ENCODE results near the gene MAT2B. TPM values are rescaled to one million over a fixed set of nuclear protein-coding genes. Genes with fewer than 3 reads are reported as not detected.

The MAT2B gene
- total and polyA plus RNA-seq, 9 of the 15 experiments (the other 6 are each of a cell fraction or from before 2014, with no cell fraction given): 32.0 to 57.7 (median 43.6) TPM

Other genes starting within 250 kb of the MAT2B start
- 121 and 122 TPM in 2 replicates for gene CCNG1, start 68.0 kb upstream of the MAT2B start, total RNA-seq (2014; rRNA removed)
- gene CCNG1, start 68.0 kb upstream of the MAT2B start, total RNA-seq (2014; rRNA removed; fragmentation: Illumina TruSeq; extraction: Trizol): 245 and 271 TPM in 2 replicates
- gene CCNG1, start 68.0 kb upstream of the MAT2B start, total RNA-seq (2015; rRNA removed; fragmentation: Illumina TruSeq; extraction: Trizol): 238 and 259 TPM in 2 replicates
- gene CCNG1, start 68.0 kb upstream of the MAT2B start, total RNA-seq (2021): 180 and 184 TPM in 2 replicates
- gene CCNG1, start 68.0 kb upstream of the MAT2B start, polyA plus RNA-seq (2011; rRNA removed): 293 and 356 TPM in 2 replicates
- 184 and 217 TPM in 2 replicates for gene CCNG1, start 68.0 kb upstream of the MAT2B start, polyA plus RNA-seq (2014; fragmentation: Illumina TruSeq; extraction: Trizol)
- 100 to 1,000 TPM; 254 to 290 TPM for gene CCNG1, start 68.0 kb upstream of the MAT2B start, polyA plus RNA-seq (2014; fragmentation: Nextera tagmentation; extraction: Ambion mirVana)
- gene CCNG1, start 68.0 kb upstream of the MAT2B start, polyA plus RNA-seq (2014; rRNA removed): 101 and 121 TPM in 2 replicates
- gene NUDCD2, start 45.5 kb upstream of the MAT2B start, total RNA-seq (2014; rRNA removed): 25.9 and 43.5 TPM in 2 replicates
- 35.5 and 37.3 TPM in 2 replicates for gene NUDCD2, start 45.5 kb upstream of the MAT2B start, total RNA-seq (2014; rRNA removed; fragmentation: Illumina TruSeq; extraction: Trizol)
- 52.0 and 52.3 TPM in 2 replicates for gene NUDCD2, start 45.5 kb upstream of the MAT2B start, total RNA-seq (2015; rRNA removed; fragmentation: Illumina TruSeq; extraction: Trizol)
- 64.9 and 76.9 TPM in 2 replicates for gene NUDCD2, start 45.5 kb upstream of the MAT2B start, total RNA-seq (2021)
- gene NUDCD2, start 45.5 kb upstream of the MAT2B start, polyA plus RNA-seq (2011; rRNA removed): 44.1 and 51.8 TPM in 2 replicates
- 32.5 and 50.4 TPM in 2 replicates for gene NUDCD2, start 45.5 kb upstream of the MAT2B start, polyA plus RNA-seq (2014; fragmentation: Illumina TruSeq; extraction: Trizol)
- gene NUDCD2, start 45.5 kb upstream of the MAT2B start, polyA plus RNA-seq (2014; fragmentation: Nextera tagmentation; extraction: Ambion mirVana): 10 to 100 TPM; 14.6 to 22.5 TPM
- 29.1 and 38.4 TPM in 2 replicates for gene NUDCD2, start 45.5 kb upstream of the MAT2B start, polyA plus RNA-seq (2014; rRNA removed)
- gene HMMR, start 45.0 kb upstream of the MAT2B start, total RNA-seq (2014; rRNA removed): 69.9 and 90.8 TPM in 2 replicates
- 133 and 155 TPM in 2 replicates for gene HMMR, start 45.0 kb upstream of the MAT2B start, total RNA-seq (2014; rRNA removed; fragmentation: Illumina TruSeq; extraction: Trizol)
- gene HMMR, start 45.0 kb upstream of the MAT2B start, total RNA-seq (2015; rRNA removed; fragmentation: Illumina TruSeq; extraction: Trizol): 102 and 107 TPM in 2 replicates
- 73.8 and 74.9 TPM in 2 replicates for gene HMMR, start 45.0 kb upstream of the MAT2B start, total RNA-seq (2021)
- gene HMMR, start 45.0 kb upstream of the MAT2B start, polyA plus RNA-seq (2011; rRNA removed): 54.0 and 90.8 TPM in 2 replicates
- 90.0 and 123 TPM in 2 replicates for gene HMMR, start 45.0 kb upstream of the MAT2B start, polyA plus RNA-seq (2014; fragmentation: Illumina TruSeq; extraction: Trizol)
- 10 to 100 TPM; 81.7 to 86.0 TPM for gene HMMR, start 45.0 kb upstream of the MAT2B start, polyA plus RNA-seq (2014; fragmentation: Nextera tagmentation; extraction: Ambion mirVana)
- 71.5 and 81.0 TPM in 2 replicates for gene HMMR, start 45.0 kb upstream of the MAT2B start, polyA plus RNA-seq (2014; rRNA removed)

Data from K562 (cell line).